AG04449 (cell line): ENCODE data around the gene TMEM272.
A peak's percentile ranks its signal among the peaks of the same experiment; 100 is the strongest.

Experiments used
- CTCF ChIA-PET: fragments of 350-600 bp; formaldehyde crosslinking; extraction: SDS; loops from one replicate; lab custom pipeline; 2021; ENCODE audit warnings: antibody characterized with exemption; lab: Yijun Ruan, JAX
- POLR2A ChIA-PET: fragments of 400-600, 350-600 bp; formaldehyde crosslinking; extraction: SDS; loops from one replicate; lab custom pipeline; 2020; ENCODE audit warnings: antibody characterized with exemption, inconsistent platforms; lab: Yijun Ruan, JAX
- DNase-seq: peaks from one replicate; pipeline ENCODE4 v3.0.0-alpha.2; 2010; ENCODE audit warnings: low read depth, low spot score
- H3K4me3 ChIP-seq: 2 replicates; pipeline ENCODE4 v1.5.1; 2011; ENCODE audit warnings: low read depth, mild to moderate bottlenecking, control low read depth, low read length
- TF ChIP-seq, protein P1 (sequence below): IDR thresholded peaks from one replicate; pipeline ENCODE4 v1.5.1; 2011; ENCODE audit warnings: mild to moderate bottlenecking, moderate library complexity, low read length, control low read depth, inconsistent platforms; ENCODE audit not compliant: insufficient read depth; ENCODE audit errors: missing control alignments

The TMEM272 gene

DNA sequence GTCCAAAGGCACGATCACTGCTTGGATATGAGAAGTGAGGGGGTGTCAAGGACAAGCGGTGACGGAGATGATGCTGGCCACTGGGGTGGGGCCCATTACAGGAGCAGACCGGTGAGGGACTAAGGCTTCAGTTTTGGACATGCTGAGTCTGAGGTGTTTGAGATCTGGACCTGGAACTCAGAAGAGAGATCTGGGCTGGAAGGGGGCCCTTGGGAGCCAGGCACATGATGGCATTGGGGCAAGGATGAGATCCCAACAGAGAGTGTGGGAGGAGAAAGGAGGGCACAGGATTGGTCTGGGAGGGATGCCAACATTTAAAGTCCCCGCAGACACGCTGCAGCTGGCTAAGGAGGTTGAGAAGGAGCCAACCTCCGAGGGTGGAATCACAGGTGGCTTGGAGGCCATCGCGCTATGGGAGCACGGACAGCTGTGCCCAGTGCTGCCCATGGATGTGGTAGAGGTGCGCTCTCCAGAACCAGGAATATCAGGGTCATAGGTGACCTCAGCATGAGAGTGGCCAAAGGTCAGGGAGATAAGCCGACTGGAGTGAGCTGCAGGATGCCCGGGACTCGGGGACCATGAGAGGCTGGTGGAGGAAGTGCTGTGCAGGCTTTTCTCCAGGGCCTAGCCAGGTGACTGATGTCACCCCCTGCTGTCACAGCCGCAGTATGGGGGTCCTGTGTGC, 62.8 kb downstream of the TMEM272 start:
- ChIA-PET CTCF (interaction anchor here (0.9 to 2.1 kb wide), 7 partner anchors 10 to 347 kb away, joined by 3 to 9 read pairs (median 4); no protein-coding TSS in a partner anchor), POLR2A (interaction anchor here (0.6 kb wide), 1 partner anchor 585 kb away, joined by 3 read pairs; no protein-coding TSS in a partner anchor)
- TF ChIP-seq, protein P1, sequence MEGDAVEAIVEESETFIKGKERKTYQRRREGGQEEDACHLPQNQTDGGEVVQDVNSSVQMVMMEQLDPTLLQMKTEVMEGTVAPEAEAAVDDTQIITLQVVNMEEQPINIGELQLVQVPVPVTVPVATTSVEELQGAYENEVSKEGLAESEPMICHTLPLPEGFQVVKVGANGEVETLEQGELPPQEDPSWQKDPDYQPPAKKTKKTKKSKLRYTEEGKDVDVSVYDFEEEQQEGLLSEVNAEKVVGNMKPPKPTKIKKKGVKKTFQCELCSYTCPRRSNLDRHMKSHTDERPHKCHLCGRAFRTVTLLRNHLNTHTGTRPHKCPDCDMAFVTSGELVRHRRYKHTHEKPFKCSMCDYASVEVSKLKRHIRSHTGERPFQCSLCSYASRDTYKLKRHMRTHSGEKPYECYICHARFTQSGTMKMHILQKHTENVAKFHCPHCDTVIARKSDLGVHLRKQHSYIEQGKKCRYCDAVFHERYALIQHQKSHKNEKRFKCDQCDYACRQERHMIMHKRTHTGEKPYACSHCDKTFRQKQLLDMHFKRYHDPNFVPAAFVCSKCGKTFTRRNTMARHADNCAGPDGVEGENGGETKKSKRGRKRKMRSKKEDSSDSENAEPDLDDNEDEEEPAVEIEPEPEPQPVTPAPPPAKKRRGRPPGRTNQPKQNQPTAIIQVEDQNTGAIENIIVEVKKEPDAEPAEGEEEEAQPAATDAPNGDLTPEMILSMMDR = no peak
- no peak for DNase-seq
- no peak overlapping the region for H3K4me3 ChIP-seq

DNA sequence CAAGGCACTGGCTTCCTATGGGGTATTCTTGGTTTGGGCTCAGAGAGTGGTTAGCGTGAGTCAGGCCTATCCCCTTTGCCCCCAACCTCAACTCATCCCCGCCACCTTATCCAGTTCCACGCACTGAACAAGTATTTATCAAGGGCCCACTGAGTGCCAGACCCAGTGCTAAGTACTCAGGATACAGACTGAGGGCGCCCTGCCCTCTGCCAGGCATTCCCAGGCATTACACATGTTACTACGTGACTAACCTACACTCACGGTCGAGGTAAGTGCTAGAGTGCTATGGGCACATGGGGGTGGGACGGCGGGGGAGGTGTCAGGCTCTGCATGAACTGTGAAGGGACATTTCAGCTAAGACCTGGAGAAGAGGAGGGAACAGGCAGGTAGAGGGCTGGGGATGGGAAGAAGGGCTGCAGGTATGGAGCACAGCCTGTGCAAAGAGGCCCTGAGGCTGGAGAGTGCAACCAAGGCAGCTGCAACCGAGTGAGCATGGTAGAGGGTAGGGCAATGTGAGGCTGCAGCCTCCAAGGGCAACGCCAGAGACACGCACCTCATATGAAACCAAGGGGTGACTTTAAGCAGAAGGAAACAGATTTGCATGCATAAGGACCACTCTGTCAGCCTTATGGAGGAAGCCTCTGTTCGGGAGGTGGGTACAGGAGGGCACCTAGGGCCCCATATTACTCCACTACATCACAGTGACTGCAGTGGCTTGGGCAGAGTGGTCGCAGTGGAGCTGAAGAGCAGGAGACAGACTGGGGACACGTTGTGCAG, 63.5 kb downstream of the TMEM272 start:
- no peak overlapping the region for H3K4me3 ChIP-seq
- CTCF ChIA-PET = interaction anchor here (0.7 to 2.5 kb wide), 10 partner anchors 9 to 349 kb away, joined by 3 to 10 read pairs (median 4); no protein-coding TSS in a partner anchor
- TF ChIP-seq, protein P1 = peak; percentile 50
- POLR2A ChIA-PET = interaction anchor here (0.6 to 1.2 kb wide), 2 partner anchors 328 to 584 kb away, joined by 3 read pairs; no protein-coding TSS in a partner anchor
- DNase-seq = no peak

DNA sequence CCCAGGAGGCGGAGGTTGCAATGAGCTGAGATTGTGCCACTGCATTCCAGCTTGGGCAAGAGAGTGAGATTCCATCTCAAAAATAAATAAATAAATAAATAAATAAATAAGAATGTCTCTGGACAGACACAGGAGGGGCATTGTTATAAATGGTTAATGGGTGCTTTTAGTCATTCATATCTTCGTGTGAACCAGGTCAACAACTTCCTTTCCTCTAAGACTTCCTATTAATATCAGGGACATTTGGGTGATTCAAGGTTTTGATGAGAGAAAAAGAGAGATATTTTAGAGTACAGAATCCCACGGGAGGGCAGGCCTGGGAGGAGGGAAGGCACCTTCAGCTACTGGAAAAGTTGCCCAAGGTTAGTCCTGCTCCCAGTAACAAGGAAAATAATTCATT, 64.9 kb downstream of the TMEM272 start:
- no peak for DNase-seq
- ChIA-PET CTCF (interaction anchor here (0.9 to 2.5 kb wide), 5 partner anchors 8 to 348 kb away, joined by 4 to 10 read pairs (median 6); no protein-coding TSS in a partner anchor), POLR2A (interaction anchor here (1.2 kb wide), 1 partner anchor 327 kb away, joined by 3 read pairs; no protein-coding TSS in a partner anchor)
- no peak overlapping the region for H3K4me3 ChIP-seq
- TF ChIP-seq, protein P1 = no peak

DNA sequence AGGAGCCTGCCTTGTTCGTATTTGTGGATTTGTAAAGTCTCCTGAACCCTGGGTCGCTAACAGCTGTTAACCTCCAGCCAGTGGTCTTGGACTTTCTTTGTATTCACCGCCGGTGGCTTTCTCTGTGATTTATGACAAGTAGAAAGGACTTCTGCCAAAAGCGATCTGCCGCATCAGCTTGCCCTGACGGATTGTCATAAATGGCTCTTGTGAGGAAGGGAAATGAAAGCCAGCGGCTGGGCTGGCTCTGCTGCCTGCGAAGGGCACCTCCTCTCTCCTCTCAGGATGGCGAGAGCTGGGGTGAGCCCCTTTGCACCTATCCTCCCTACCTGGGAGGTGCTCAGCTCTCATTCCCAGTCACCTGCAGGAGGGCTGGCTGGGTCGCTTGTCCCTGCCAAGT, 66.6 kb downstream of the TMEM272 start:
- POLR2A ChIA-PET = no interaction called here
- DNase-seq = no peak
- TF ChIP-seq, protein P1 = no peak
- H3K4me3 ChIP-seq = no peak overlapping the region
- CTCF ChIA-PET = interaction anchor here (1.1 kb wide), 1 partner anchor 24 kb away, joined by 3 read pairs; no protein-coding TSS in a partner anchor

DNA sequence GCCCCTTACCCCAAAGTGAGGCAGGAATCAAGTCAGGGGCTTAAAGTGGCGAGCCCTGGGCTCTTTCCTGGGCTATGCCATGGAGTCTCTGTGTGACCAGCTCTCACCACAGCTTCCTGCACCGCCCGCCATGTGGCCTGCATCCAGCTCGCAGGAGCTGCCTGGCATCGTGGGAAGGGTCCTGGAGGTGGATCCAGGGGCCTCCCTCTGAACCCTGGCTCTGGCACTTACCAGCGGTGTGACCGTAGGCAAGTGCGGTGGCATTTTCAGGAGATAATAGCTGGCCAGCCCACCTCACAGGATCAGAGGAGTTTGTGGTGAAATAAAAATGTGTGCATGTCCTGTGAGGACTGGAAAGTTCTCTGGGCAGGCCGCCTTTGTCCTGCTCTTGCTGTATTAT, 67.1 kb downstream of the TMEM272 start:
- POLR2A ChIA-PET = no interaction called here
- CTCF ChIA-PET = interaction anchor here (1.1 kb wide), 1 partner anchor 24 kb away, joined by 3 read pairs; no protein-coding TSS in a partner anchor
- DNase-seq = no peak

More for the DNA sequence above, 67.1 kb downstream of the TMEM272 start:
- TF ChIP-seq, protein P1 = no peak
- no peak overlapping the region for H3K4me3 ChIP-seq
